GM21737 (cell line): Measurements from ENCODE around the gene GJC1.
"Not testable (repeated sequence)": the region's sequence is repeated elsewhere in the genome, so short reads cannot be mapped to it uniquely, and the experiment has no call there.

Source experiments
- ATAC-seq: cut with Tn5 transposase; IDR thresholded peaks from one replicate; pipeline ENCODE4 v1.9.1; 2021; ENCODE audit warnings: mild to moderate bottlenecking, moderate library complexity; ENCODE audit not compliant: unreplicated experiment

Gene GJC1

GRCh38 chr17:44846206-44846605 lies 16.1 kb upstream of the GJC1 start:
- ATAC-seq, result no peak

GRCh38 chr17:44844390-44844830 lies 14.3 kb upstream of the GJC1 start:
- ATAC-seq, result no peak

GRCh38 chr17:44842748-44843147 lies 12.7 kb upstream of the GJC1 start:
- no peak for ATAC-seq

- ATAC-seq, result no peak
Observed at GRCh38 chr17:44840936-44841335, 10.8 kb upstream of the GJC1 start.

- no peak for ATAC-seq
Observed at GRCh38 chr17:44840274-44840673, 10.2 kb upstream of the GJC1 start.

GRCh38 chr17:44837196-44837595 lies 7.1 kb upstream of the GJC1 start:
- ATAC-seq, result no peak

- no peak for ATAC-seq
Observed at GRCh38 chr17:44832805-44833204, 2.7 kb upstream of the GJC1 start.

- ATAC-seq, result no peak
Observed at GRCh38 chr17:44831371-44831770, 1.3 kb upstream of the GJC1 start.

- ATAC-seq, result no peak
Observed at GRCh38 chr17:44830359-44831288, 537 bp upstream of the GJC1 start.

- no peak for ATAC-seq
Observed at GRCh38 chr17:44828919-44829522, 1.1 kb downstream of the GJC1 start.

- ATAC-seq, result no peak
Observed at GRCh38 chr17:44827863-44828262, 2.2 kb downstream of the GJC1 start.

- ATAC-seq, result no peak
Observed at GRCh38 chr17:44826123-44826790, 3.8 kb downstream of the GJC1 start.

- not testable (repeated sequence) for ATAC-seq
Observed at GRCh38 chr17:44825236-44825635, 4.9 kb downstream of the GJC1 start.

GRCh38 chr17:44820631-44821212 lies 9.4 kb downstream of the GJC1 start:
- ATAC-seq, result no peak

- ATAC-seq, result not testable (repeated sequence)
Observed at GRCh38 chr17:44818508-44818907, 11.6 kb downstream of the GJC1 start.

GRCh38 chr17:44812263-44812662 lies 17.8 kb downstream of the GJC1 start:
- no peak for ATAC-seq

GRCh38 chr17:44808656-44809388 lies 21.3 kb downstream of the GJC1 start:
- not testable (repeated sequence) for ATAC-seq

- no peak for ATAC-seq
Observed at GRCh38 chr17:44808156-44808555, 21.9 kb downstream of the GJC1 start.

- ATAC-seq, result no peak
Observed at GRCh38 chr17:44807817-44808155, 22.3 kb downstream of the GJC1 start.

GRCh38 chr17:44807093-44807816 lies 22.8 kb downstream of the GJC1 start:
- no peak for ATAC-seq
